ENCODE measurements around the gene TRIM59. TPM values are rescaled to one million over a fixed set of nuclear protein-coding genes. Genes with fewer than 3 reads are reported as not detected.

The TRIM59 gene
- total and polyA plus RNA-seq, 2 donors, result 2.4 to 40.2 TPM

DNA sequence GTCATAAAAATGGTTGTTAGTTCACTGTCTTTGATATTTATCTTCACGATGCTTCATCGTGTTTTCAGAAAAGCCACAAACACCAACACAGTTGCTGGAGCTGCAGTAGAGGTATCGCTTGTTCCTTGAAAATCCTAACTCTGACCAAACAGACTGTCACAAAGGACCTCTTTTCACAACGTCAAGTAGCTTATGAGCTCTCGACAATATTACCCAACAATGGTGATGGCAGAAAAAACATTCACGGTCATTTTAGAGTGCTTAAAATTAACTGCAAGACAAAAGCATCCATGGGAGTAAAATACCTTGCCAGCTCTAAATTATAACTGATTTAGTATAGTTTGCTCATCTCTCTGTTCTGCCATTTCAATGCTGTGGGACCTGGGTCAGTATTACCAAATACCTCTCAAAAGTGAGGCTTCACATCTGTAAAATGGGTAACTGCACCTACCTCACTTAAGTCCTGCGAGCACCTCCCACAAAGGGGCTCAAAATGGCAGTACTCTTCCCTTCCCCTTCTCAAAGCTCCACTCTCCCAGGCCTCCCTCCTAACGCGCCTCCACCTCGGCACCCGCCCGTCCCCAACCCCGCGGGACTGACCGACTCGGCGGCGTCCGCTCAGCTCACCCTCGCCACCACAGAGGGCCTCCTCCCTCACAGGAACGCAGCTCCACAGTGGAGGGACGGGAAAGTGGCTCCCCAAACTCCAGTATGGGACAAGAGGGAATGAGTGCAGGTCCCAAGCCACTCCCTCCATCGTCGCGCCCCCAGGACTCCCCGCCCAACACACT, 546 bp downstream of the TRIM59 start:
- Histone ChIP-seq H3K27ac (ENCODE audit: low read depth) (peak overlapping the region; percentile 60), H3K36me3 (ENCODE audit: insufficient read depth) (no peaks in the 10 kb centered on the region), H3K4me1 (ENCODE audit: insufficient read depth) (no peaks in the 10 kb centered on the region), H3K4me3 (ENCODE audit: low read depth, low read length) (peak overlapping the region; percentile 62)
- peak; percentile 23 for DNase-seq (ENCODE audit: extremely low spot score)
- WGBS, result 1% methylated on average over 26 of the region's 26 CpGs

DNA sequence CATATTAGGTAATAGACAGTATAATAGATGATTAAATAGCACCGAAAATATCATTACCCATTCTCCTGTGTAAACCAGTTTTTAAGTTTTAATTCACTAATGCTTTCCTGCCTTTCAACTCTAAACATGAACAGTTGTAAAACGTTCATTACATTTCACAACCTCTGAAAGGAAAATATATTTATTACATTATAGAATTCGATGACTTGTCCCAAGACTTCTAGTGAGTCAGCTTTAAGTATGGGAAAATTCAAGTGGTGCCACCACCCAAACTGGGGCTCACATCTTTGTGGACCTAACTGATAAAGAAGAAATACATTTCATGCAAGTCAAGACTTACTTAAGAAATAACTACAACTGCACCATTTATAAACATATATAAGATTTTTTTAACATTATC, 2.0 kb downstream of the TRIM59 start:
- Histone ChIP-seq H3K4me1 (ENCODE audit: insufficient read depth) (no peaks in the 10 kb centered on the region), H3K27ac (ENCODE audit: low read depth) (no peak overlapping the region), H3K36me3 (ENCODE audit: insufficient read depth) (no peaks in the 10 kb centered on the region), H3K4me3 (ENCODE audit: low read depth, low read length) (no peak overlapping the region)
- DNase-seq (ENCODE audit: extremely low spot score), result no peak
- WGBS, result 47% methylated on average over 3 of the region's 3 CpGs

DNA sequence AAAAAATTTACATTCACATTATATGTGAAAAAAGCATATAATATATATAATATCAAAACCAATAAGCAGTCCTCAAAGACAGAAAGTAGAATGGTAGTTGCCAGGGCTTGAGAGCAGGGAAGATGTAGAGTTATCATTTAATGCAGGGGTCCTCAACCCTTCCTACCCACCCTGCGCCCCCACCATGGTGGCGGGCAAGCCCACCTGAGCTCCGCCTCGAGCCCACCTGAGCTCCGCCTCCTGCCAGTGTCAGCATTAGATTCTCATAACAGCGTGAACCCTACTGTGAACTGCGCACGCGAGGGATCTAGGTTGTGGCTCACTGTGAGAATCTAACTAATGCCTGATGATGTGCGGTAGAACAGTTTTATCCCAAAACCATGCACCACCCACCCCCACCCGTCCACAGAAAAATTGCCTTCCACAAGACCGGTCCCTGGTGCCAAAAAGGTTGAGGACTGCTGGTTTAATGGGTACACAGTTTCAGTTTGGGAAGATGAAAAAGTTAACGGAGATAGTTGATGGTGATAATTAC, 3.0 kb downstream of the TRIM59 start:
- H3K36me3 ChIP-seq (ENCODE audit: insufficient read depth), result no peaks in the 10 kb centered on the region
- no peak overlapping the region for H3K4me3 ChIP-seq (ENCODE audit: low read depth, low read length)
- no peak overlapping the region for H3K27ac ChIP-seq (ENCODE audit: low read depth)
- no peak for DNase-seq (ENCODE audit: extremely low spot score)
- H3K4me1 ChIP-seq (ENCODE audit: insufficient read depth), result no peaks in the 10 kb centered on the region
- WGBS, result 95% methylated on average over 13 of the region's 13 CpGs

DNA sequence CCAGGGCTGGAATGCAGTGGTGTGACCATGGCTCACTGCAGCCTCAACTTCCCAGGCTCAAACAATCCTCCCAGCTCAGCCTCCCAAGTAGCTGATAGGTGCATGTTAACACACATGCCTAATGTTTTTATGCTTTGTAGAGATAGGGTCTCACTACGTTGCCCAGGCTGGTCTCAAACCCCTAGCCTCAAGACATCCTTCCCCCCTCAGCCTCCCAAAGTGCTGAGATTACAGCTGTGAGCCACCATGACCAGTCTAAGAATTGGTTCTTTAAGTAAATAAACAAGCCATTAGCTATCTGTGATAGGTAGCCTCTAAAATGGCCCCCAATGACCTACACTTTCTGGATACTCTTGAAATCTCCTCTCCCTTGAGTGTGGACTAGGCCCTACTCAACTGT, 3.7 kb downstream of the TRIM59 start:
- Histone ChIP-seq H3K36me3 (ENCODE audit: insufficient read depth) (no peaks in the 10 kb centered on the region), H3K27ac (ENCODE audit: low read depth) (no peak overlapping the region), H3K4me3 (ENCODE audit: low read depth, low read length) (no peak overlapping the region), H3K4me1 (ENCODE audit: insufficient read depth) (no peaks in the 10 kb centered on the region)
- WGBS, result 97% methylated on average over 1 of the region's 1 CpG
- DNase-seq (ENCODE audit: extremely low spot score), result no peak

DNA sequence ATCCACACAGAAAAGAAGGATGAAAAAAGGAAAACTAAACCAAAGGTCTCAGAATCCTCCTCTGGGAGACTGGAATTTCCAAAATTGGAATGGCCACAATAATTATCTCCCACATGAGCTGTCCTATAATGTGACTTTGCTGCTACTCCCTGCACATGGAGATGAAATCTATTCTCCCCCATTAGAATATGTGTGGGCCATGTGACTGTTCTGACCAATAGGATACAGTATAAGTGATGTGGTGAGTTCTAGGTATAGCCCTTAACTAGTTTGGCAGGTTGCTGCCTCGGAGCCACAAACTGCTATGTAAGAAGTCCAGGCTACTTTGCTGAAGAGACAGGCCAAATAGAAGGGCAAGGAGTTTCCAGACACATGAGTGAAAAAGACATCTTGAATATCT, 5.2 kb downstream of the TRIM59 start:
- no peak overlapping the region for H3K4me3 ChIP-seq (ENCODE audit: low read depth, low read length)
- H3K4me1 ChIP-seq (ENCODE audit: insufficient read depth), result no peaks in the 10 kb centered on the region
- H3K36me3 ChIP-seq (ENCODE audit: insufficient read depth), result no peaks in the 10 kb centered on the region
- H3K27ac ChIP-seq (ENCODE audit: low read depth), result no peak overlapping the region
- 91% methylated on average over 1 of the region's 1 CpG for WGBS
- no peak for DNase-seq (ENCODE audit: extremely low spot score)

DNA sequence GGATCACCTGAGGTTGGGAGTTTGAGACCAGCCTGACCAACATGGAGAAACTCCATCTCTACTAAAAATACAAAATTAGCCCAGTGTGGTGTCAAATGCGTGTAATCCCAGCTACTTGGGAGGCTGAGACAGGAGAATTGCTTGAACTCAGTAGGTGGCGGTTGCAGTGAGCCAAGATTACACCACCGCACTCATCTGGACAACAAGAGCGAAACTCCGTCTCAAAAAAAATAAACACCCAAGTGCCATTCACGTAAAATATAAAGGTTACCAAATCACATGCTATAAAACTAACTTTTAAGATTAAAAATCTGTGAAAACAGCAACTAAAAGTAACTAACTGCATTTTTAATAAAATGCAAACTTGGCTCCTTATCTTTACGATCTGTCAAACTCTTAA, 8.9 kb downstream of the TRIM59 start:
- no peaks in the 10 kb centered on the region for H3K36me3 ChIP-seq (ENCODE audit: insufficient read depth)
- H3K4me3 ChIP-seq (ENCODE audit: low read depth, low read length), result no peak overlapping the region
- WGBS, result 94% methylated on average over 7 of the region's 7 CpGs
- no peak overlapping the region for H3K27ac ChIP-seq (ENCODE audit: low read depth)
- no peaks in the 10 kb centered on the region for H3K4me1 ChIP-seq (ENCODE audit: insufficient read depth)
- no peak for DNase-seq (ENCODE audit: extremely low spot score)

DNA sequence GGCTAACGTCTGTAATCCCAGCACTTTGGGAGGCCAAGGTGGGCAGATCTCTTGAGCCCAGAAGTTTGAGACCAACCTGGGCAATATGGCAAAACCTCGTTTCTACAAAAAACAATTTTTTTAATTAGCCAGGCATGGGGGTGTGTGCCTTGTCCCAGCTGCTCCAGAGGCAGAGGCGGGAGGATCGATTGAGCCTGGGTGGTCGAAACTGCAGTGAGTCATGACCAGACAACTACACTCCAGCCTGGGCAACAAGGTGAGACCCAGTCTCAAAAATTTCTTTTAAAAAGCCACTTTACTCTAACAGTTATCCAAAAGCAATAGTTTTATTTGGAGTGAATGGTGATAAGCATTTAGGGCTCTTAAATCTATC, 12.5 kb downstream of the TRIM59 start:
- Histone ChIP-seq H3K36me3 (ENCODE audit: insufficient read depth) (no peaks in the 10 kb centered on the region), H3K27ac (ENCODE audit: low read depth) (no peak overlapping the region), H3K4me3 (ENCODE audit: low read depth, low read length) (no peak overlapping the region), H3K4me1 (ENCODE audit: insufficient read depth) (no peaks in the 10 kb centered on the region)
- no peak for DNase-seq (ENCODE audit: extremely low spot score)
- 72% methylated on average over 5 of the region's 5 CpGs for WGBS

DNA sequence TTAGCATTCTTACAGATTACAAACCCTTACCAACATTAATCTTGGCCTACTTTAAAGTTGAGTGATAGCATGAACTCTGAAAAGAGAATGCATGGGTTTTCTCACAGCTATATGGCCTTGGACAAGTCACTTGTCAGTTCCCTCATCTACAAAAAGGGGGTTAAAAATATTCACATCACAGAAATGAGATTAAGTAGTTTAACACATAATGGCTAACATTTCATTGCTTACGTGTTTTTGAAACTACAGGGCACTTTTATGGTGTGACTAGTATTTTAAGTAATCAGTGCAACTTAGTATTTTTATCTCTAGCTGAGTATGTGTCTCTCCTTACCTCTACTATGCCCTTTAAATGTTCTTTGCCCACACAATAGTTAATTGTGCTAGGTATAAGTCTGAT, 13.8 kb downstream of the TRIM59 start:
- Histone ChIP-seq H3K27ac (ENCODE audit: low read depth) (no peak overlapping the region), H3K36me3 (ENCODE audit: insufficient read depth) (no peaks in the 10 kb centered on the region), H3K4me1 (ENCODE audit: insufficient read depth) (no peaks in the 10 kb centered on the region), H3K4me3 (ENCODE audit: low read depth, low read length) (no peak overlapping the region)
- DNase-seq (ENCODE audit: extremely low spot score), result no peak
- WGBS, result 85% methylated on average over 1 of the region's 1 CpG

DNA sequence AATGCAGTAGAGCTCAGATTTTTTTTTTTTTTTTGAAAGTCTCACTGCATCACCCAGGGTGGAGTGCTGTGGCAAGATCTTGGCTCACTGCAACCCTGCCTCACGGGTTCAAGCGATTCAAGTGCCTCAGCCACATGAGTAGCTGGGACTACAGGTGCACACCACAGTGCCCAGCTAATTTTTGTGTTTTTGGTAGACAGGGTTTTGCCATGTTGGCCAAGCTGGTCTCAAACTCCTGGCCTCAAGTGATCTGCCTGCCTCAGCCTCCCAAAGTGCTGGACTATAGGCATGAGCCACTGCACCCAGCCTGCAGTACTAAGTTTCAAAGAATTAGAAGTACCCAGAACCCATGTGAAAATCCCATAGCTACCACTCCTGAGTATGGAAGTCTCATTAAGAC, 14.5 kb downstream of the TRIM59 start:
- H3K4me3 ChIP-seq (ENCODE audit: low read depth, low read length), result no peak overlapping the region
- H3K36me3 ChIP-seq (ENCODE audit: insufficient read depth), result no peaks in the 10 kb centered on the region
- 94% methylated on average over 2 of the region's 2 CpGs for WGBS
- no peak overlapping the region for H3K27ac ChIP-seq (ENCODE audit: low read depth)
- DNase-seq (ENCODE audit: extremely low spot score), result no peak
- H3K4me1 ChIP-seq (ENCODE audit: insufficient read depth), result no peaks in the 10 kb centered on the region

DNA sequence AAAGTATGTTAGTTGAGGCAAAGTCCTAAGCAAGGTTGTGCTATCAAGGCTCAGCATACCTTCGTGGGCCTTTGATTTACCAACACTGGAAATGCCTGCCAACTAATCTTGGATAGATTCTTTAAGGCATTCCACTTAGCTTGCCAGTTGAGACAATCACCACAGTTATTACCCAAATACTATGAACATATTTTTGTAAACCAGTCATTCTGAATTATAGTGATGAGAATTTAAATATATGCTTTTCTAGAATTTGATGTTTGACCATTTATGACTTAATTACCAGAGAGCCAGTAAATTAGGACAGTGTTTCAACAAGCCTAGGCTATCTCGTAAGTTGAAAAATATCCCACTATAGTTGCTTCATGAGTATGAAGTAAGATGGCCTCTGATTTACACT, 15.5 kb downstream of the TRIM59 start:
- WGBS, result 58% methylated on average over 2 of the region's 2 CpGs
- Histone ChIP-seq H3K27ac (ENCODE audit: low read depth) (no peak overlapping the region), H3K4me1 (ENCODE audit: insufficient read depth) (no peaks in the 10 kb centered on the region), H3K4me3 (ENCODE audit: low read depth, low read length) (no peak overlapping the region), H3K36me3 (ENCODE audit: insufficient read depth) (no peaks in the 10 kb centered on the region)
- DNase-seq (ENCODE audit: extremely low spot score), result no peak

DNA sequence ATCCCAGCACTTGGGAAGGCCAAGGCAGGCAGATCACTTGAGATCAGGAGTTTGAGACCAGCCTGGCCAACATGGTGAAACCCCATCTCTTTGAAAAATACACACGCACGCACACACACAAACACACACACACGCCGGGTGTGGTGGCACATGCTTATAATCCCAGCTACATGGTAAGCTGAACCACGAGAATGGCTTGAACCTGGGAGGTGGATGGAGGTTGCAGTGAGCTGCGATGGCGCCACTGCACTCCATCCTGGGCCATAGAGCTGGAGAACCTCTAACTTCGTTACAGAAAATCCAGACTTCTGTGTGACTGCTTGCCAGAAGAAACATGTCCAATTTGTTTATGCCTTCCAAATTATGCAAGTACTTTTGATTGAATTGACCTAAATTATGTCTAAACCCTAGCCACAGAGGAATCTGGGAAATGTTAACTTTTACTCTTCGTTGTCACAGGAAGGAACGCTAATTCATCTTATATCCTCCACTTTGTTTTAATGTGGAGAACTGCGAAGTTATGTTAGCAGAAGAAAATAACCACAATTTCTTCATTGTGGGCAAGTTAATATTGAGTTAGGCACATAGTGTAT, 21.7 kb downstream of the TRIM59 start:
- WGBS, result 95% methylated on average over 11 of the region's 11 CpGs
- DNase-seq (ENCODE audit: extremely low spot score), result no peak
- Histone ChIP-seq H3K4me3 (ENCODE audit: low read depth, low read length) (no peak overlapping the region), H3K27ac (ENCODE audit: low read depth) (no peak overlapping the region), H3K36me3 (ENCODE audit: insufficient read depth) (peaks cover 5% of the 10 kb centered on the region), H3K4me1 (ENCODE audit: insufficient read depth) (no peaks in the 10 kb centered on the region)

DNA sequence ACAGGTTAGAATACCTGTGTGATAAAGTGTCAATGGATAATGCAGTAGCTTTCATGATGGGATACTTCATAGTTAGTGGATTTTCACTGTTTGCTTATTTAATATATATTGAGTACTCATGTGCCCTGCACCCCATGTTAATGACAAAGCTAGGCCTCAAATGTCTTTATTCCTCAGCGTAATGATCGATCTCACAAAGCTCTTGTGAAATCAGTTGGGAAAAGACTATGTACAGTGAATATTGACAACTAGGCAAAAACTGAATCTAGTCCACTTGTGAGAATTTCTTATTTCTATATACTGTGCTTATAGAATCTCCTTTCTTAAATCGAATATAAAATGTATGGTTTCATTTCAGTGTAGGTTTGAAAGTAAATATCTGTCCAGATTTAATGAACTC, 32.3 kb downstream of the TRIM59 start:
- no peak for DNase-seq (ENCODE audit: extremely low spot score)
- Histone ChIP-seq H3K4me3 (ENCODE audit: low read depth, low read length) (no peak overlapping the region), H3K36me3 (ENCODE audit: insufficient read depth) (no peaks in the 10 kb centered on the region), H3K4me1 (ENCODE audit: insufficient read depth) (no peaks in the 10 kb centered on the region), H3K27ac (ENCODE audit: low read depth) (no peak overlapping the region)
- WGBS, result 82% methylated on average over 3 of the region's 3 CpGs

DNA sequence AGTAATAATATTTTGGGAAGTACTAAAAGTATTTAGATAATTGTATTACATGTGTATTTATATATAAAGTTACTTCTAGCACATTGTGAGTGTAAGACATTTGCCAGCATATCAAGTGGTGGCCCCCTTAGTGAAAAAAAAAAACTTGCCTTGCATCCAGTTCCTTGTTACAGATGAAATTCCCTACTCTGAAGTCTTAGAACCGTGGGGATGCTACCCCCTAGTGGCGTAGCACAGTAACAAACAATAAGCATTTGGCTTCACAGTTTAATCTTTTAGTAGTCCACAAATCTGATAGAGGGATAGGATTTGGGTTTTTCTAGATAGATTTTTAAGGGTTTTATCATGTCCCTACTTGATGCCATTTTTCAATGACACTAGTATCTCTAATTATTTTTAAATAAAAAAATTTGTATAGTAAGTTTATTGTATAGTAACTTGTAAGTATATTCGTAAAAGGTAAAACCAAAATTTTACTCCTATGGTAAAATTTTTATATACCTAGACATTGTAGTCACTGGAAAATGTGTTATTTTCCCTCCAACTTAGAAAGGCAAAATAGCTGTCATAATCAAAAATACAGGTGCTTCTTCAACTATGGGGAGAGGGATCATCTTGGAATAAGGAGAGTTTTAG, 35.9 kb downstream of the TRIM59 start:
- DNase-seq (ENCODE audit: extremely low spot score), result no peak
- H3K36me3 ChIP-seq (ENCODE audit: insufficient read depth), result no peaks in the 10 kb centered on the region
- no peak overlapping the region for H3K4me3 ChIP-seq (ENCODE audit: low read depth, low read length)
- H3K4me1 ChIP-seq (ENCODE audit: insufficient read depth), result no peaks in the 10 kb centered on the region
- no peak overlapping the region for H3K27ac ChIP-seq (ENCODE audit: low read depth)
- WGBS, result 41% methylated on average over 3 of the region's 3 CpGs

DNA sequence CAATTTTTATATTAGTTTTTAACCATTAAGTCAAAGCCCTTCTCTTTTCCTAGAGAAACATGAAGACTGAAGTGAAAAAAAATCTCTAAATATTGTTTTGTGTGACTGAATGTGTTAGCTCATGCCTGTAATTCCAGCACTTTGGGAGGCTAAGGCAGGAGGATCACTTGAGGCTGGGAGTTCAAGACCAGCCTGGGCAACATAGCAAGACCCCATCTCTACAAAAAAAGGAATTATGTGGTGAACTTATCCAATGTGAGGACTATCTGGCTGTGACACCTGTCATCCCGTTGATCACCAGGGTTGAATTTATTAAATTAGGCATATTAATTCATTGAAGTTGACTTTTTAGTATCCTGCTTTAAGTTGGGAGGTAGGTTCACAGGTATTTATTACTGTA, 37.1 kb downstream of the TRIM59 start:
- H3K27ac ChIP-seq (ENCODE audit: low read depth), result no peak overlapping the region
- 47% methylated on average over 1 of the region's 1 CpG for WGBS
- H3K36me3 ChIP-seq (ENCODE audit: insufficient read depth), result no peaks in the 10 kb centered on the region
- peaks cover 1% of the 10 kb centered on the region for H3K4me1 ChIP-seq (ENCODE audit: insufficient read depth)
- no peak for DNase-seq (ENCODE audit: extremely low spot score)
- H3K4me3 ChIP-seq (ENCODE audit: low read depth, low read length), result no peak overlapping the region
